Activated CD4-positive, alpha-beta T cell treated with anti-CD3 and anti-CD28 coated beads, Interleukin-2, amount 50 U/mL, for 4 hours (primary cell): ENCODE data around the gene IL20.

ENCODE experiments used
- DNase-seq, 2 experiments: peaks; one replicate each; pipeline ENCODE4 v3.0.0-alpha.2; 2020

The IL20 gene

GRCh38 chr1:206882555-206882954 lies 17.1 kb downstream of the IL20 start:
- DNase-seq: no peak

GRCh38 chr1:206883160-206883559 lies 17.7 kb downstream of the IL20 start:
- no peak for DNase-seq

- no peak for DNase-seq
Measured at GRCh38 chr1:206883876-206884275, 18.5 kb downstream of the IL20 start.

- DNase-seq: no peak
Measured at GRCh38 chr1:206885341-206886060, 20.1 kb downstream of the IL20 start.

- DNase-seq: no peak
Measured at GRCh38 chr1:206886831-206887230, 21.4 kb downstream of the IL20 start.

GRCh38 chr1:206887701-206888100 lies 22.3 kb downstream of the IL20 start:
- no peak for DNase-seq

- DNase-seq: no peak
Measured at GRCh38 chr1:206890125-206891060, 25.0 kb downstream of the IL20 start.

- DNase-seq: no peak
Measured at GRCh38 chr1:206891412-206891811, 26.0 kb downstream of the IL20 start.

- no peak for DNase-seq
Measured at GRCh38 chr1:206892351-206892984, 27.0 kb downstream of the IL20 start.

- no peak for DNase-seq
Measured at GRCh38 chr1:206893380-206893779, 28.0 kb downstream of the IL20 start.

GRCh38 chr1:206895325-206895724 lies 29.9 kb downstream of the IL20 start:
- DNase-seq: no peak

- DNase-seq: no peak
Measured at GRCh38 chr1:206895837-206896242, 30.4 kb downstream of the IL20 start.

- no peak for DNase-seq
Measured at GRCh38 chr1:206896261-206896660, 30.8 kb downstream of the IL20 start.

- no peak for DNase-seq
Measured at GRCh38 chr1:206897175-206897574, 31.8 kb downstream of the IL20 start, which contains the start of gene IL24. Gene IL24, plus strand, starts transcription at chr1:206897443. Its CDS starts 390 bp downstream, at chr1:206897833.

- DNase-seq: no peak
Measured at GRCh38 chr1:206898089-206898914, 32.9 kb downstream of the IL20 start.

GRCh38 chr1:206898915-206899431 lies 33.5 kb downstream of the IL20 start:
- DNase-seq: no peak

GRCh38 chr1:206899717-206900116 lies 34.3 kb downstream of the IL20 start:
- DNase-seq: no peak

GRCh38 chr1:206900149-206900548 lies 34.7 kb downstream of the IL20 start:
- no peak for DNase-seq

GRCh38 chr1:206901944-206902343 lies 36.5 kb downstream of the IL20 start:
- no peak for DNase-seq

- DNase-seq: no peak
Measured at GRCh38 chr1:206902702-206903101, 37.3 kb downstream of the IL20 start.

- no peak for DNase-seq
Measured at GRCh38 chr1:206903687-206904086, 38.3 kb downstream of the IL20 start.

- no peak for DNase-seq
Measured at GRCh38 chr1:206904423-206905142, 39.2 kb downstream of the IL20 start.
